ENCODE measurements around the gene TMEM143.
A peak's percentile ranks its signal among the peaks of the same experiment; 100 is the strongest.

TMEM143 gene

DNA sequence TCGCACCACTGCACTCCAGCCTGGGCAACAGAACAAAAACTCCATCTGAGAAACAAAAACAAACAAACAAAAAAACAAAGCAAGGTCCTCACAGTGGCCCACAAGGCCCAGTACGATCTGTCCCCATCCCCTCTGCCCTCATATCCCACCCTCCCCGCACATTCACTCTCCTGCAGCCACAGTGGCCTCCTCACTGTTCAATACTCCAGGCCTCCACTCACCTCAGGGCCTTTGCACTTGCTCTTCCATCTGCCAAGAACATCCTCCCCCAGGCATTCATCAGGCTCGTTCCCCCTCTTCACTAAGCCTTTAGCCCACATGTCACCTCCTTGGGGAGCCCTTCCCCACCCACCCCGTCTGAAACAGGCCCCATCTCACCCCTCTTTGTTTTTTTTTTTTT is 4.6 kb downstream of the TMEM143 start:
- no peak for DNase-seq (ENCODE audit: low read depth)

DNA sequence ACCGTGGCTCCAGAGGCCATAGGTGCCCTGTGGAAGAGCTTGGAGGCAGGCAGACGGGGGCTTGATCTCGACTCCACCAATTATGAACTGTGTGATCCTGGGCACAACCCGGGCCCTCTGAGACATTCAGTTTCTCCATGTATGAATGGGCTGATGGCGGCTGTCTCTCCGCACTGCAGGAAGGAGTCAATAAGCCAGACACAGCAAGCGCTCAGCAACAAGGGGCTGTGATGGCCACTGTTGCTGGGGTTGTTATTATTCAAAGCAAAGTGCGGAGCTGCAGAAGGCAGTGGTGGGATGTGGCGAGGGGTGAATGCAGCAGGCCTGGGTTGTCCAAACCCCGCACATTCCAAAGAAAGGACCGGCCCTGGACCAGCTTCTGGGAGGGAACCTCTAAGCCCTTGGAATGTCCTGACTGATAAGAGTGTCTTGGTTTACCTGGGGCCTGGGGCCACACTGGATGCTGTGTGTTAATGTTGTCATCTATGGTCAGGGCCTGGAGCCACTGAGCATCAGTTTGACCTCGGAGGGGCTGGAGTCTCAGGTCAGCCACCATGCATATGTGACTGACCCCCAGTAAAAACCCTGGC is 8.3 kb downstream of the TMEM143 start:
- no peak for DNase-seq (ENCODE audit: low read depth)

DNA sequence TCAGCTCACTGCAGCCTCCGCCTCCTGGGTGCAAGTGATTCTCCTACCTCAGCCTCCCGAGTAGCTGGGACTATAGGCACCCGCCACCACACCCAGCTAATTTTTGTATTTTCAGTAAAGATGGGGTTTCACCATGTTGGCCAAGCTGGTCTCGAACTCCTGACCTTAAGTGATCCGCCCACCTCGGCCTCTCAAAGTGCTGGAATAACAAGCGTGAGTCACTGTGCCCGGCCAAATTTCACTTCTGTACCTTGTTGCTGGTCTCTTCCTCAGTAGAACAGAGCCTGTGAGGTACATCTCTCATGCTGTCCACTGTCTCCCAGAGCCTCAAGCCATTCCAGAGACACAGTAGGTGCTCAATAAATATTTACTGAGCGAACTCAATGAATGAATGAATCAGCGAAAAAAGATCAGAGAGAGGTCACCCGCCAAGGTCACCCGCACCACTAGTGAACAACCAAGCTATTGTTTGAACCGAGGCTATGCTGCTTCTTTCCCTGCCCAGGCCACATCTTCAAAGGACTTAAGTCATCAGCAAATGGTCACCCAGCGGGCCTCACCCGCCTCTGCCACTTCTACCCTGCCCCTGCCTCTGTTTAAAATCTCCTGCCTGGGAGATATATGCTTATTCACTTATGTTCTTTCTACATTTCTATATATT is 9.3 kb downstream of the TMEM143 start:
- no peak for DNase-seq (ENCODE audit: low read depth)

DNA sequence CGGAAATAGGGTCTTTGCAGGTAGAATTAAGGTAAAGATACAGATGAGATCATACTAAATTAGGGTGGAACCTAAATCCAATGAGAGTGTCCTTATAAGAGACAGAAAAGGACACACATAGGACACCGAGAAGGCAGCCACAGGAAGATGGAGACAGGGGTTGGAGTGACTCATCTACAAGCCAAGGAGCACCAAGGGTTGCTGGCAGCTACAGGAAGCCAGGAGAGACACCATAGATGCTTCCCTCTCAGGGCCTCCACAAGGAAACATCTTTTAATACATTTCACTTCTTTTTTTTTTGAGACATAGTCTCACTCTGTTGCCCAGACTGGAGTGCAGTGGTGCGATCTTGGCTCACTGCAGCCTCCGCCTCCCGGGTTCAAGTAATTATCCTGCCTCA is 10.1 kb downstream of the TMEM143 start:
- no peak for DNase-seq (ENCODE audit: low read depth)

DNA sequence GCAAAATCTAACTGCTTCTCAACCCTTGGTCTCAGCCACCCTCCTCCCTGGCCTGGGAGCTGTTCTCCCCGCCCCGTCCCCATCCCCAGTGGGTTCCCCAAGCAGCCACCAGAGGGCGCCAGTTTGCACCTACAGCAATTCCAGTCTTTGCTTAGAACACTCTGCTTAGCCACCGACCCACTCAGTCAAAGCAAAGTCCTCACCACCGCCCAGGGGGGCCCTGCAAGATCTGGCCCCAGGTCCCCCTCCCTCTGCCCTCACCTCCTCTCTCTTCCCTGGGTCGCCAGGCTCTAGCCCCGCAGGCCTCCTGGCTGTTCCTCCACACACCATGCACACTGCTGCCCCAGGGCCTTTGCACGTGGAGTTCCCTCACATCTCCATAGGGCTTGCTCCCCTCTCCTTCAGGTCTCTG is 12.4 kb downstream of the TMEM143 start:
- DNase-seq (ENCODE audit: low read depth) = peak; percentile 29

DNA sequence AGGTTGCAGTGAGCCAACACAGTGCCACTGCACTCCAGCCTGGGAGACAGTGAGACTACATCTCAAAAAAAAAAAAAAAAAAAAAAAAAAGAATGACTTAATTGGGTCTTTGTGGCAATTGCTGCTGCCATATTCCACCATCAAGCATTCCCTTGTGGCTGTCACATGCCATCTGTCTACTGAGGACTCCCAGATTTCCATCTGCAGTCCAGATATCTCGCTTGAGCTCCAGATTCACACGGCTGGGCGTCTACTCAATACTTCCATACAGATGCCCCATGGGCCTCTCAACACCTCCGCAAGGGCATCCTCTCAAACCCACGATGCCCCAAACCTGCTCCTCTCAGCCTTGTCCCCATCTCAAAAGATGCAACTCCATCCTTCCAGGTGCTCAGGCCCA is 12.9 kb downstream of the TMEM143 start:
- DNase-seq (ENCODE audit: low read depth) = no peak

DNA sequence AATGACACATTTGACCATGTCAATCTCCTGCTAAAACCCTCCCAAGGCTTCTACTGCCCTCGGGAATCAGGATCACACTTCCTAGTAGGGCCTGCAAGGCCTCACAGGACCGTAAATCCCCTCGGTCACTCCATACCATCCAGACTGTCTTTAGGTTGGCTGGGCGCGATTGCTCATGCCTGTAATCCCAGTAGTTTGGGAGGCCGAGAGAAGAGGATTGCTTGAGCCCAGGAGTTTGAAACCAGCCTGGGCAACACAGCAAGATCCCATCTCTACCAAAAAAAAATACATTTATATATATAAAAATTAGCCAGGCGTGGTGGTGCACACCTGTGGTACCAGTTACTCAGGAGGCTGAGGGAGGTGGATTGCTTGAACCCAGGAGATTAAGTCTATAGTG is 15.0 kb downstream of the TMEM143 start:
- DNase-seq (ENCODE audit: low read depth) = no peak

DNA sequence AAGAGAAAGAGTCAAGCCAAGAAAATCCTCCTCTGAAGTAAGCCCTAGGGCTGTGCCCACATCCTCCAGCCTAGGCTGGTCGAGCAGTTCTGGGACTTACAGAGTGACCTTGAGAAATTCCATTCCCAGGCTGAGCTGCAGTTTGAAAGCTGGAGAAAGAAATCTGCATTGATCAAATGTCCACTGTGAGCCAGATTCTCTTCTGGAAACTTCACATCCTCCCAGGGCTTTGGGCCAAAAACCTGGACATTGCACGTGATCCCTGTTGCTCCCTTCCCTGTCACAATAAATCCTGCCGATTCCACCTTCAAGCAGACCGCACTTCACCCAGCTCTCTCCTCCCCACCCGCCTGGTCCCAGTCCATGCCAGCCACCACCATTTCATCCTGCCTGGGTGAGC is 15.7 kb downstream of the TMEM143 start:
- DNase-seq (ENCODE audit: low read depth) = no peak

DNA sequence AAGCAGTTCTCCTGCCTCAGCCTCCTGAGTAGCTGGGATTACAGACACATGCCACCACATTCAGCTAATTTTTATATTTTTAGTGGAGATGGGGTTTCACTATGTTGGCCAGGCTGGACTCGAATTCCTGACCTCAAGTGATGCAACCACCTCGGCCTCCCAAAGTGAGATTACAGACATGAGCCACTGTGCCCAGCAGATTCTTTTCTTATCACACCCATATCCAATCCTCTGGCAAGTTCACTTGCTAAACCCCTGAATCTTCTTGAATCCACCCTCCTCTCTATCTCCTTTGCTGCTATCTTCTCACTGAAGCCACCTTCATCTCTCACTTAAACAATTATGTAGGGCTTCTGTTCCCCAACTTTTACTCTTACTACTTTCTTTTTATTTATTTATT is 17.5 kb downstream of the TMEM143 start:
- no peak for DNase-seq (ENCODE audit: low read depth)

DNA sequence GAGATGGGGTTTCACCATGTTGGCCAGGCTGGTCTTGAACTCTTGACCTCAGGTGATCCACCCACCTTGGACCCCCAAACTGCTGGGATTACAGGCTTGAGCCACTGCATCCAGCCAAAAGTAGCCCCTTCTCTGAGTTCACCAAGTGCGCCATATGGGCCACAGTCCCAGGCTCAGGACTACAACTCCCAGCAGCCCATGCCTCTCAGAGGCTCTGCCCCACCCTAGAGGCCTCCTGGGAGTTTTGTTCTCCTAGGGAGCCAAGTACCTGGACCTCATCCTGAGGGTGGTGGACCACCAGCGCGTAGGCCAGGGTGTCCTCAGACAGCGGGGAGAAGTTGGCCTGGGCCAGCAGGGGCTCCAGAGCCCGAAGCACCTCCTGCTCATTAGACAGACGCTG is 18.8 kb downstream of the TMEM143 start:
- no peak for DNase-seq (ENCODE audit: low read depth)

DNA sequence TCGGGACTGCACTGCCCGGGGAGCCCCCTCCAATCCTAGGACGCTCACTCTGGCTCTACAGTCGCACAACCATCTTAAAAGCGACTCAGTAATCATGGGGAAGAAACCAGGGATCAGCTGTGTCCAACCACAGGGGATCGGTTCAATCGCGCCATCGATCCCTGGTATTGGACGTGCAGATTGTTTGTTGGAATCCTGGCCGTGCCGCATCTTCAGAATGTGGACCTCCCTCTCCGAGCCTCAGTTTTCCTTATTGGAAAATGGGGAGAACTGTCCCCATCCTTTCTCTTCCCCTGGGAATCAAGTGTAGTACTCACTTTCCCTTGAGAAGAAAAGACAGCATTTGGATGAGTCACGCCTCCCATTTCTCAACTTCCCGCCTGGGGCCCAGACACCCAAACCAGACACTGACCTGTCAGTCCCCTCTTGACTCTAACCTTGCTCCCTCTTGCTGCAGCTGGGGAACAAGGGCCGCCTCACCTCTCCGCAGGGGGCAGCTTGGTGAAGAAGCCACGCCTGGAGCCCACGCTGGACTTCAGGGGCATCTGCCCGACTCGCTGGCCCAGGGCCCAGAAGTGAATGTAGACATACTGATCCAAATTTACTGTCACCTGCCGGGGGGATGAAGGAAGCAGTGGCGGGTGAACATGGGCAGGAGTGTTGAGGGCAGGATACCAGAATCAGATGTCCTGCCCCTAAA is 20.7 kb downstream of the TMEM143 start:
- no peak for DNase-seq (ENCODE audit: low read depth)

DNA sequence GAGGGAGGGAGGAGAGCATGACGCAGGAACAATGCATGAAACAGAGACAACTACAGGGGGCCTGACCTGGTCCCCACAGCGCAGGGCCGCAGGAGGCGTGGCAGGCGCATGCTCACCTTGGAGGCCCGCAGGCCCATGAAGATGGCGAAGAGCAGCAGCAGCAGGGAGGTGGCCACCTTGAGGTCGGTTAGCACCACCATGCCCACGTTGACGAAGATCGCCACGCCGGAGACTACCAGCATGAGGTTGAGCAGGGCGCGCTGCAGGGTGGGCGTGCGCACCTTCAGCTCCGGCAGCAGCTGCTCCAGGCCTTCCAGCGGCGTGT is 21.4 kb downstream of the TMEM143 start:
- no peak for DNase-seq (ENCODE audit: low read depth)

DNA sequence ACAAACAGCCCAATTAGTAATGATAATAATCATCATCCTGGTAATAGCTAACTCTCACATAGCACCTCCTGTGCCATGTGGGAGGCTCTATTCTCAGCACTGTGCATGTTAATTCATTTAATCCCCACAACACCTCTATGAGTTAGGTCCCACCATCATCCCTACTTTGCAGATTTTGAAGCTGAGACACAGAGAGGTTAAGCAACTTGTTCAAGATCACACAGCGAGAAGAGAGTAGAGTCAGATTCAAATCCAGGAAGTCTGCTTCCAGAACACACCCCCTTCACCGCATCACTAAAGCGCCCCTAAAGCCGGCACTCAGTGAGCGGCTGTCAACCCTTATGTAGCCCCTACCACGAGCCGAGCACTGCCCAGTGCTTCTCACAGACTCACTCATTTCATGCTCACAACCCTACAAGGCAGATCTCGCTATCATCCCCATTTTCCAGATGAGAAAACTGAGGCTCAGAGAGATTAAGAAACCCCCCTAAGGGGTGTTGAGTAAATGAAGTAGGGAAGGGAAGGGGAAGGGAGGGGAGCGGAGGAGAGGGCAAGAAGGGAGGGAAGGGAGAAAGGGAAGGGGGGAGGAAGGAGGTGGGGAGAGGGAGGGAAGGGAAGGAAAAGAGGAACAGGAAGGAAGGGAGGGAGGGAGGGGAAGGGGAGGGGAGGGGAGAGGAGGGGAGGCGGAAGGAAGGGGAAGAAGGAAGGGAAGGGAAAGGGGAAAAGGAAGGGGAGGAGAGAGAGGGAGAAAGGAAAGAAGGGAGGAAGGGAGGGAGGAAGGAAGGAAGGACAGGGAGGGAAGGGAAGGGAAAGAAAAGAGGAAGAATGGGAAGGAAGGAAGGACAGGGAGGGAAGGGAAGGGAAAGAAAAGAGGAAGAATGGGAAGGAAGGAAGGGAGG is 22.0 kb downstream of the TMEM143 start:
- no peak for DNase-seq (ENCODE audit: low read depth)

DNA sequence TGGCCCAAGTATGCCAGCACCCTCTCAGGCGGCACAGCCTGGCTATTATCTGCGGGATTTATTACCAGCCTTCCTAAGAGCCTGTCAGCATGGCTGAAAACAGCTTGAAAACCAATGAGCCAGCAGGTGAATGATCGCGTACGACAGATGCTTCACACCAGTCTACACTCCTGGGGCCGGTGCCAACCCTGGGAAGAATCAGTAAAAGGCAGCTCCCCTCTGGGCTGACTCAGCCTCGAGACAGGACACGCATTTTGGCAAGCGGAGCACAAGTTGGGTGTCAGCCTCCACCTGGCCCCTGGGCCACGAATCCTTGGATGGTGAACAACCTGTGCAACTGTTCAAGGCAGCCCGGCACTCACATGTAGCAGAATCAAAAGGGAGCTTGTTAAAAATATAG is 22.7 kb downstream of the TMEM143 start:
- DNase-seq (ENCODE audit: low read depth) = no peak

DNA sequence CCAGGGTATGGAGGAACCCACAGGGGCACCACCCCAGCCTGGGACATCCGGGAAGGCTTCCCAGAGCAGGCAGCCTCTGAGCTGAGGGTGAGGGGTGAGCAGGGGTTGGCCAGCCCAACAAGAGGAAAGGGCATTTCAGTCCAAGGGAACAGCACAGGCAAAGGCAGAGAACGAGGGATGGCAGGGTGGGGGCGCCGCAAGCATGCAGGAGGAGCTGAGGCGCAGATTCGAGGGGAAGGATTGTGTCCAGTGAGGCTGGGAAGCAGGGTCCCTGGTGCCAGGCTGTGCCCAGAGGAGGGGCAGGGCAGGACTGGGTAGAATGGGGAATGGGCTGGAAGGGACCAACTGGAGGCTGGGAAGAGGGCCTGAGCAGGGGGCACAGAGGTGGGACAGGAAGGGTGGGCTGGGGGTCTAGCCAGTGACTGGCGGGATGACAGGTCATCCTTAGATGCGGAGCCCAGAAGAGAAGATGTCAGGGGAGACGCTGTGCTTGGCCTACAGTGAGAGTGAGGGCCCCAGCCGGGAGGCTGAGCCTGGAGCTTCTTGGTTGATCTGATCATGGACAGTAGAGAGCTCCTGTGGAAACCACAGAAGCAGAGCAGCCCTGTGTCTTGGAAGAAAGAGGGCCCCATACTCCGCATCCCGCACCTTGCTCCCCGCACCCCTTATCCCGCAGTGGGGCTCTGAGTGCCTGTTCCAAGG is 24.8 kb downstream of the TMEM143 start:
- no peak for DNase-seq (ENCODE audit: low read depth)

DNA sequence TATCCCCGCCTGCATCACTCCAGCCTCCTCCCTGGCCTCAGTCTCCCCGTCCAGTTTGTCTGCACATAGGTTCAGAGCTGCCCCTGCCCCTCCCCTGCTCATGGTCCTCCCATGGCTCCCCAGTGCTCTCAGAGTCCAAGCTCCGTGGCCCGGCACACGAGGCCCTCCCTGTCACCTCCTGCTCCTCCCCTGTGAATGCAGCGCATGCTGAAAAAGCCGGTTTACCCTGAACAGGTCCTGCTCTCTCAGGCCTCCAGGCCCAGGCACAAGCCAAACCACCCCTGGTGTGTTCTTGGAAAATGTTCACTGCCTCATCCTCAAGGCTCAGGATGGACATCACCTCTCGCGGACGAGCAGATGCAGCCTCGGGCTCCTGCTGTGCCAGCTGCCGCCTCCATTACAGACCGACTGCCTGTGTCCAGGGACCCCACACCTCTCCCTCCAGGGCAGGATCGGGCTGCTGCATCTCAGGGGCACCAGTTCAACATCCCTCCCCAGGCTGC is 25.4 kb downstream of the TMEM143 start:
- DNase-seq (ENCODE audit: low read depth) = no peak

DNA sequence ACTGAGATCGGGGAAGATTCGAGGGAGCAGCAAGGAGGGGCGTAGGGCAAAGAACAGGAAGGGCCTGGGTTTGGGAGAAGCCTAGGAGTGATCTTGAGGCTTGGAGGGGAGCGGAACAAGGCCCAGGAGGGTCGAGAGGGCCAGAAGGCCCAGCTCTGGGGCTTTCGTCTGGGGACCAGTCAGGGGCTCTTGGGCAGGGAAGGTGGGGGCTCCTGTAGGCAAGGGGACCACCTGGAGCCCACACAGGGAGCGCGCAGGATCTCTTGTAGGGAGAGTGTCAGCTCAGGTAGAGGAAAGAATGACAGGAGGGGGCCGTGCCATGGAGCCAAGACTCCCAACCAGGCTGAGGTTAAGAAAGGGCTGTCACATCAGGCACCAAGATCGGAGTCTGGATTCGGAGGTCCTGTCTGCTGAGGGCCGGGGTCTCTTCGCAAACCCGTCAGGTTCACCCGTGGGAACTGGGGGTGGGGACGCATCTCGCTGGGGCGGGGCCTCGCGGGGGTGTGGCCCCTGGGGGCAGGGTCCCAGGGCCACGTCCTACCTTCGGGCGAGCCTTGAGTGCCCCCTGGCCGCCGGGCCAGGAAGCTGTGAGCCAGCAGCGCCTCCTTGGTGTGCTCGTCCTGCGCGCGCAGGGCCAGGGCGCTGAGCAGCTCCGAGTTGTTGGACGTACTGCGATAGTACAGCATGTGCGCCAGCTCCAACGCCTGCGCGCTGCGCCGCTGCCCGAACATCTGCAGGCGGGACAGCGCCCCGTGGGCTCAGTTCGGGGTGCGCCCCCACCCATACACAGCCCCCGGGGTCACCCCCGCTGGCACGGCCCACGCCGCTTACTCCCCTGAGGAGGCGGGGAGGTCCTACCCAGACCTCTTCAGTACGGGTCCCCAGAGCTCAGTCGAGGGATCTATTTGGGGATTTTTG is 30.0 kb downstream of the TMEM143 start:
- peak; percentile 85 for DNase-seq (ENCODE audit: low read depth)

DNA sequence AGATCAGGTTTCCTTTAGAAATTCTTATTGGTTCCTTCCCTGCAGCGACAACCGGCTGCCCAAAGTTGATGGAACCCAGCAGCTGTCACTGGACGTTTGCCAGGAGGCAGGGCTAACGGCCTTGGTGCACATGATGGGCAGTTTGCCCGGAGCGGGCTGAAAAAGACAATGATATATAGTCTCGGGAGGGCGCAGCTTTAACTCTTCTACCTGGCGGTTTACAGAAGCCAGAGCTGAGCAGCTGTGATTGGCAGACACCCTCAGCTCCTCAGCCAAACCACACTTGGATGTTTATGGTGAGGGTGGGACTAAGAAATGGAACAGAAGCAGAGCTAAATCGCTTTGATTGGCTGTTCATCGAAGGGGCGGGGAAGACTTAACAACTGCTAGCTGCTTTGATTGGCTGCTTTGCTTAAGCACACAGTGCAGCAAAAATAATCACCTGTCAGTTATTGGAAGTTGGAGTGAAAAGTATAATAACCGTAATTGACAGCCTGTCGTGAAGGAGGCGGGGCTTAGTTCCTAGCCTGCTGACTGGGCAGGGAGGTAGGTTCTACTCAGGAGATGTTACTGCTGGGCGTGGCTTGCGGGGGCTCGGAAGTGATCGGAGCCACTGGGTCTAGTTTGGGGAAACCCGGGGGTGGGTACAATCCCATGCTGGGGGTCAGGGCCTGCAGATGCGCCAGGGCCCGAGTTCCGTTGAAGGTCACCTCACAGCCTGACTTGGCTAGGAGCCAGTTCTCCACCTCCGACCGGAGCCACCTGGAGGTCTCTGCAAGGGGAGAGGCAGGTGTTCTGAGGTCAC is 30.9 kb downstream of the TMEM143 start:
- DNase-seq (ENCODE audit: low read depth) = peak; percentile 97

DNA sequence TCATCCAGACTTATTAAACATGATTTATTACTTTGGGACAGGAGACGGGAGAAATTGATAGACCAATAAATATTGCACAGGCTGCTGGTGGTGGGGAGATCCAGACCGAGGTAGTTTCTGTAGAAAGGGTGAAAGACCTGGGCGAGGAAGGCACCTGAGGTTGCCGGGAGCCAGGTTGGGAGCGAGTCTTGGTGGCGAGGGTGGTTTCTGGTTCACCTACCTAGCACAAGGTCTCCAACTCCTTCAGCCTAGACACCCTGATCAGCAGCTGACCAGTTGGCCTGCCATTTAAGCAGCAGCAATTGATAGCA is 31.4 kb downstream of the TMEM143 start:
- no peak for DNase-seq (ENCODE audit: low read depth)

DNA sequence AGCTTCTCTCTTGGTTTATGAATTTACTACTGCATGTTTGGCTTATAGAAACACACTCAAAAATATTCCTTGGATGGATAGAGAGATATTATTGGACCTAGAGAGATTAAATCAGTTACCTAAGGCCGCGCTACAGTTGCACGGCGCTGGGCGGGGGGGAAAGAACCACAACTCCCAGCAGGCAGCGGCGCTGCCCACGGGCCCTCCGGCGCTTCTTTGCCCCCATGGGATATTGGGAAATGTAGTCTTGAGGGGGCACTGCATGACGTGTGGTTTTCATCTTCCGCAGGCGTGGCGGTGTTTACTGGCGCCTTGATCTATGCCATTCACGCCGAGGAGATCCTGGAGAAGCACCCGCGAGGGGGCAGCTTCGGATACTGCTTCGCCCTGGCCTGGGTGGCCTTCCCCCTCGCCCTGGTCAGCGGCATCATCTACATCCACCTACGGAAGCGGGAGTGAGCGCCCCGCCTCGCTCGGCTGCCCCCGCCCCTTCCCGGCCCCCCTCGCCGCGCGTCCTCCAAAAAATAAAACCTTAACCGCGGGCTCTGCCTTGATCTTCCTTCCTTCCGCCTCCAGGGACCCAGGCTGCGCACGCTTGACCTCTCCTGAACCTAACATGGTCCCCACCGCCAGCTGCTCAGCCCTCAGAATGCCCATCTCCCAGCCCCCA is 33.6 kb downstream of the TMEM143 start:
- peak; percentile 77 for DNase-seq (ENCODE audit: low read depth)

All from T-helper 22 cell (primary cell).